Activated CD8-positive, alpha-beta T cell treated with anti-CD3 and anti-CD28 coated beads for 36 hours (primary cell): ENCODE measurements around the gene SLC4A4. TPM values are rescaled to one million over a fixed set of nuclear protein-coding genes. Genes with fewer than 3 reads are reported as not detected.

Source experiments
- ATAC-seq: fragments of 200-7000 bp; cut with Tn5 transposase; one replicate; pipeline ENCODE4 v1.10.0; 2021; ENCODE audit warnings: mild to moderate bottlenecking, moderate library complexity
- CTCF ChIA-PET: fragments of 350-600 bp; sonication (Branson Sonifier 250); formaldehyde crosslinking; loops from one replicate; lab custom pipeline; 2021; ENCODE audit warnings: antibody characterized with exemption; lab: Charles Lee
- POLR2A ChIA-PET: fragments of 350-600 bp; sonication (Branson Sonifier 250); formaldehyde crosslinking; loops from one replicate; lab custom pipeline; 2021; ENCODE audit warnings: antibody characterized with exemption; lab: Charles Lee
- DNase-seq: peaks from one replicate; pipeline ENCODE4 v3.0.0-alpha.2; 2020
- H3K27ac Mint-ChIP-seq: one replicate; pipeline ENCODE4 v1.8.0; 2021; ENCODE audit warnings: mild to moderate bottlenecking, mixed read lengths
- H3K27me3 Mint-ChIP-seq: one replicate; pipeline ENCODE4 v1.8.0; 2021; ENCODE audit warnings: mixed read lengths
- H3K36me3 Mint-ChIP-seq: one replicate; pipeline ENCODE4 v1.8.0; 2021; ENCODE audit warnings: low read depth, mixed read lengths
- H3K4me1 Mint-ChIP-seq: one replicate; pipeline ENCODE4 v1.8.0; 2021; ENCODE audit warnings: low read depth, mixed read lengths
- H3K4me3 Mint-ChIP-seq: one replicate; pipeline ENCODE4 v1.8.0; 2021; ENCODE audit warnings: mild to moderate bottlenecking, moderate library complexity, mixed read lengths
- H3K9me3 Mint-ChIP-seq: one replicate; pipeline ENCODE4 v1.8.0; 2021; ENCODE audit warnings: mixed read lengths
- CTCF ChIP-seq: fragments of 200-600 bp; IDR thresholded peaks from one replicate; pipeline ENCODE4 v1.8.0; 2022; ENCODE audit warnings: antibody characterized with exemption, mild to moderate bottlenecking
- intact Hi-C: fragments of 100-400 bp; cut with micrococcal nuclease; formaldehyde crosslinking; loops from one replicate; pipeline ENCODE4 v1.10.0; 2022
- total RNA-seq, 2 experiments: library from RNA; stranded (reverse); gene quantifications; one replicate each; pipeline ENCODE4 v1.2.3, GENCODE V29; 2021

The SLC4A4 gene
- total RNA-seq, 2 experiments from 2014 or later: 0.59 to 0.81 TPM

- H3K36me3 Mint-ChIP-seq: no peaks in the 10 kb centered on the region
- no peak overlapping the region for H3K4me3 Mint-ChIP-seq
- TF ChIP-seq CTCF: no peak
- ATAC-seq: no peak
- ChIA-PET CTCF (no interaction called here), POLR2A (no interaction called here)
- no peak overlapping the region for H3K27ac Mint-ChIP-seq
- DNase-seq: no peak
- intact Hi-C loops: no loop called here
- H3K27me3 Mint-ChIP-seq: no peaks in the 10 kb centered on the region
- H3K4me1 Mint-ChIP-seq: no peaks in the 10 kb centered on the region
- no peaks in the 10 kb centered on the region for H3K9me3 Mint-ChIP-seq
These were observed 38.7 kb downstream of the SLC4A4 start for GRCh38 chr4:71377561-71377960.

GRCh38 chr4:71379126-71379525, 40.3 kb downstream of the SLC4A4 start:
- TF ChIP-seq CTCF: no peak
- Mint-ChIP-seq H3K27me3 (no peaks in the 10 kb centered on the region), H3K27ac (no peak overlapping the region), H3K4me3 (no peak overlapping the region), H3K9me3 (no peaks in the 10 kb centered on the region), H3K4me1 (no peaks in the 10 kb centered on the region), H3K36me3 (no peaks in the 10 kb centered on the region)
- no peak for DNase-seq
- no peak for ATAC-seq
- POLR2A ChIA-PET: no interaction called here
- intact Hi-C loops: no loop called here
- CTCF ChIA-PET: no interaction called here

- no peak for TF ChIP-seq CTCF
- no peaks in the 10 kb centered on the region for H3K4me1 Mint-ChIP-seq
- H3K27ac Mint-ChIP-seq: no peak overlapping the region
- CTCF ChIA-PET: no interaction called here
- DNase-seq (no peak), ATAC-seq (no peak)
- intact Hi-C loops: no loop called here
- POLR2A ChIA-PET: no interaction called here
- no peaks in the 10 kb centered on the region for H3K27me3 Mint-ChIP-seq
- H3K36me3 Mint-ChIP-seq: no peaks in the 10 kb centered on the region
- H3K9me3 Mint-ChIP-seq: no peaks in the 10 kb centered on the region
- H3K4me3 Mint-ChIP-seq: no peak overlapping the region
These were observed 42.0 kb downstream of the SLC4A4 start for GRCh38 chr4:71380788-71381187.

- intact Hi-C loops: no loop called here
- no peak overlapping the region for H3K4me3 Mint-ChIP-seq
- H3K27me3 Mint-ChIP-seq: no peaks in the 10 kb centered on the region
- ATAC-seq (no peak), DNase-seq (no peak)
- no peak for TF ChIP-seq CTCF
- H3K27ac Mint-ChIP-seq: no peak overlapping the region
- H3K4me1 Mint-ChIP-seq: no peaks in the 10 kb centered on the region
- no peaks in the 10 kb centered on the region for H3K36me3 Mint-ChIP-seq
- POLR2A ChIA-PET: no interaction called here
- CTCF ChIA-PET: no interaction called here
- no peaks in the 10 kb centered on the region for H3K9me3 Mint-ChIP-seq
These were observed 43.5 kb downstream of the SLC4A4 start for GRCh38 chr4:71382125-71382899.

- no peak for ATAC-seq
- intact Hi-C loops: no loop called here
- ChIA-PET CTCF (no interaction called here), POLR2A (no interaction called here)
- Mint-ChIP-seq H3K36me3 (no peaks in the 10 kb centered on the region), H3K4me3 (no peak overlapping the region), H3K4me1 (no peaks in the 10 kb centered on the region), H3K9me3 (no peaks in the 10 kb centered on the region), H3K27me3 (no peaks in the 10 kb centered on the region), H3K27ac (no peak overlapping the region)
- no peak for TF ChIP-seq CTCF
- no peak for DNase-seq
These were observed 44.2 kb downstream of the SLC4A4 start for GRCh38 chr4:71382900-71383560.
